Right lobe of liver (tissue), 6 donors: Measurements from ENCODE around the gene WDR45B. TPM values are rescaled to one million over a fixed set of nuclear protein-coding genes. Genes with fewer than 3 reads are reported as not detected.

ENCODE experiments used
- ATAC-seq, 4 donors: fragments of 200-7000 bp; cut with Tn5 transposase; one replicate each; pipeline ENCODE4 v1.9.1; 2020; ENCODE audit warnings: mild to moderate bottlenecking in 4 of 4, moderate library complexity in 4 of 4
- DNase-seq, 3 donors: peaks; one replicate each; pipeline ENCODE4 v3.0.0-alpha.2; 2020
- H3K27ac ChIP-seq, 3 donors: fragments of 200-600 bp; one replicate each; pipeline ENCODE4 v1.8.0; 2022
- H3K27me3 ChIP-seq, 2 donors: fragments of 200-600 bp; one replicate each; pipeline ENCODE4 v1.8.0; 2022
- H3K36me3 ChIP-seq, 4 donors: fragments of 200-600 bp; sonication (generic) in 1 of 4; one replicate each; pipeline versions ENCODE4 v1.5.1 to v1.8.0; 2017 to 2022; ENCODE audit warnings: control low read depth in 1 of 4
- H3K4me1 ChIP-seq, 4 donors: fragments of 200-600 bp; sonication (generic) in 1 of 4; one replicate each; pipeline versions ENCODE4 v1.5.1 to v1.8.0; 2017 to 2022; ENCODE audit warnings: control low read depth in 1 of 4
- H3K4me3 ChIP-seq, 3 donors: fragments of 200-600 bp; one replicate each; pipeline ENCODE4 v1.8.0; 2022
- H3K9me3 ChIP-seq, 4 donors: fragments of 200-600 bp; sonication (generic) in 1 of 4; one replicate each; pipeline versions ENCODE4 v1.5.1 to v1.8.0; 2017 to 2022; ENCODE audit warnings: control low read depth in 1 of 4
- CTCF ChIP-seq, 4 donors: fragments of 200-600 bp in 3 of 4; fragments of 450-650 bp in 1 of 4; IDR thresholded peaks; one replicate each; pipeline versions ENCODE4 v1.5.1 to v1.8.0; 2016 to 2022; ENCODE audit warnings: antibody characterized with exemption in 4 of 4, mild to moderate bottlenecking in 2 of 4
- POLR2A ChIP-seq: fragments of 450-650 bp; IDR thresholded peaks from one replicate; pipeline ENCODE4 v1.6.1; 2017; ENCODE audit warnings: antibody characterized with exemption, mild to moderate bottlenecking
- WGBS: methylation state at CpG from one replicate; pipeline ENCODE4 v1.1.6; 2018; ENCODE audit warnings: low coverage, low lambda C conversion rate; ENCODE audit not compliant: insufficient coverage; ENCODE audit errors: missing lambda C conversion rate; 5-methylcytosine and 5-hydroxymethylcytosine counted together
- intact Hi-C, 2 donors: fragments of 100-400 bp; cut with DNase I; formaldehyde crosslinking; loops; one replicate each; pipeline versions ENCODE4 v1.11.2 to v1.14.1; 2022
- total RNA-seq, 6 experiments: library from RNA; depleted of rRNA in 2 of 6; stranded (reverse); fragments of >200 nt in 2 of 6; fragmentation: NEBNext Ultra II Directional in 3 of 6; extraction: Animal tissue kit (Norgen Biotek cat#: 25700) in 3 of 6; gene quantifications; one replicate each; pipeline versions ENCODE4 v1.1.0 to v1.2.4, GENCODE V29; 2016 to 2023
- donor health status: DM: no; HTN: yes; CAD: no.
- donor health status: DM: no; HTN: no; CAD: no.
- donor health status: DM: no; HTN: no; CAD: no.
- donor health status: DM: no; HTN: yes; CAD: no.
- donor health status: DM: no; HTN: yes; CAD: no.

WDR45B gene
- total RNA-seq, 6 experiments from 2014 or later, result 27.7 to 40.7 (median 31.6) TPM

- 100% methylated on average over 1 of the region's 9 CpGs for WGBS
- Histone ChIP-seq H3K9me3 (no peaks in the 10 kb centered on the region), H3K27me3 (no peaks in the 10 kb centered on the region), H3K4me3 (no peak overlapping the region), H3K36me3 (peaks cover 0 to 47% (median 16%) of the 10 kb centered on the region in 4 donors), H3K27ac (no peak overlapping the region), H3K4me1 (peaks cover 0 to 27% (median 12%) of the 10 kb centered on the region in 4 donors)
- TF ChIP-seq POLR2A (no peak), CTCF (IDR thresholded peaks at IDR 0.05) (no peak)
- peak in 1 of 3 donors; percentile 34 for DNase-seq
- intact Hi-C loops, result no loop called here
- ATAC-seq, result no peak
Observed at GRCh38 chr17:82570277-82570676, 78.0 kb downstream of the WDR45B start.

DNA sequence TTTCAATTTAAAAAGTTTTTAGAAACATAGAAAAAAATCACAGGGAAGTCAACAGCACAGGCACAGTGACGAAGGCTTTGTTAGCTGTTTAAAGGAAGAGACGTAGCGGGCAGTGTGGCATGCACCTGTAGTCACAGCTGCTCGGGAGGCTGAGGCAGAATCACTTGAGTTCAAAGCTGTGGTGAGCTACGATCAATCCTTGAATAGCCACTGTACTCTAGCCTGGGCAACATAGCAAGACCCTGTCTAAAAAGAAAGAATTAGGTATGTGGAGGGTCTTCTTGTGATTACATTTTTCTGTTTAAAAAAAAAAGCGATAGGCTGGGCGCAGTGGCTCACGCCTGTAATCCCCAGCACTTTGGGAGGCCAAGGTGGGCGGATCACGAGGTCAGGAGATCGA, 78.6 kb downstream of the WDR45B start:
- no peak overlapping the region for H3K4me3 ChIP-seq
- H3K27me3 ChIP-seq, result no peaks in the 10 kb centered on the region
- intact Hi-C loops, result no loop called here
- WGBS, result 82% methylated on average over 6 of the region's 11 CpGs
- H3K9me3 ChIP-seq, result no peaks in the 10 kb centered on the region
- TF ChIP-seq CTCF (IDR thresholded peaks at IDR 0.05), result no peak
- TF ChIP-seq POLR2A, result no peak
- H3K27ac ChIP-seq, result peak overlapping the region in 1 of 3 donors; percentile 65
- peaks cover 0 to 46% (median 17%) of the 10 kb centered on the region in 4 donors for H3K36me3 ChIP-seq
- ATAC-seq (no peak), DNase-seq (no peak)
- H3K4me1 ChIP-seq, result peaks cover 0 to 27% (median 12%) of the 10 kb centered on the region in 4 donors

- intact Hi-C loops, result no loop called here
- TF ChIP-seq POLR2A (no peak), CTCF (IDR thresholded peaks at IDR 0.05) (no peak)
- ATAC-seq, result peak in 1 of 4 donors; percentile 6
- H3K27me3 ChIP-seq, result no peaks in the 10 kb centered on the region
- H3K4me3 ChIP-seq, result no peak overlapping the region
- peak overlapping the region in 2 of 3 donors; percentile 43 to 65 for H3K27ac ChIP-seq
- WGBS, result 88% methylated on average over 7 of the region's 10 CpGs
- peaks cover 0 to 31% (median 12%) of the 10 kb centered on the region in 4 donors for H3K4me1 ChIP-seq
- H3K9me3 ChIP-seq, result no peaks in the 10 kb centered on the region
- peaks cover 0 to 43% (median 13%) of the 10 kb centered on the region in 4 donors for H3K36me3 ChIP-seq
- DNase-seq, result no peak
Observed at GRCh38 chr17:82568997-82569393, 79.2 kb downstream of the WDR45B start.

DNA sequence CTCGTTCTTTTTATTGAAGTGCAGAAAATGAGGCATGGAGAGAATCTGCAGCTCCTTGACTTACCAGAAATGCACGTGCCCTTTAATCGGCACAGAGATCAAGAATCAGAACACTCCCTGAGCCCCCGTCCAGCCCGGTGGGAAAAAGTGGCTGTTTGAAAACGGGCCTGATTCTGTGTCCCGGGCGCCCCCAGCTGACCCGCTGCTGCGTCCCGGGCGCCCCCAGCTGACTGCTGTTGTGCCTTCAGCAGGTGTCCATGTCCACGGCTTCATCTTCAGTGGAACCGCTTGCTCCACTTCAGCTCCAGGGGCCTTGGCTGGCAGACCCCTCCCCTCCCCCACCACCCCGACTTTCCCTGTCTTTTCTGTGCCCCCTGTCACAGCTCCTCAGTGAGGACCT, 81.0 kb downstream of the WDR45B start:
- Histone ChIP-seq H3K9me3 (no peaks in the 10 kb centered on the region), H3K27me3 (no peaks in the 10 kb centered on the region), H3K36me3 (peaks cover 0 to 34% (median 7%) of the 10 kb centered on the region in 4 donors), H3K4me3 (no peak overlapping the region), H3K4me1 (peaks cover 0 to 39% (median 12%) of the 10 kb centered on the region in 4 donors), H3K27ac (peak overlapping the region in 1 of 3 donors; percentile 65)
- intact Hi-C loops, result no loop called here
- TF ChIP-seq POLR2A (no peak), CTCF (IDR thresholded peaks at IDR 0.05) (no peak)
- no peak for ATAC-seq
- no peak for DNase-seq
- 97% methylated on average over 12 of the region's 15 CpGs for WGBS
